HG03521 (cell line): ENCODE data around the gene NPEPL1.
"Not testable (repeated sequence)": the region's sequence is repeated elsewhere in the genome, so short reads cannot be mapped to it uniquely, and the experiment has no call there.

Experiments used
- ATAC-seq: cut with Tn5 transposase; IDR thresholded peaks from one replicate; pipeline ENCODE4 v1.9.1; 2021; ENCODE audit warnings: mild to moderate bottlenecking, moderate library complexity; ENCODE audit not compliant: unreplicated experiment

Gene NPEPL1

GRCh38 chr20:58692579-58693225, at the start of gene NPEPL1:
TSS of gene NPEPL1 (plus strand) at chr20:58692800. CDS start at chr20:58692901, 101 bp downstream.
- ATAC-seq: peak; percentile 89

- ATAC-seq: not testable (repeated sequence)
These were observed 49.7 kb upstream of the NPEPL1 start for GRCh38 chr20:58642896-58643295.

- no peak for ATAC-seq
These were observed 47.1 kb upstream of the NPEPL1 start for GRCh38 chr20:58645412-58645968.

GRCh38 chr20:58646257-58646656, 46.3 kb upstream of the NPEPL1 start:
- ATAC-seq: no peak

GRCh38 chr20:58646703-58647102, 45.9 kb upstream of the NPEPL1 start:
- ATAC-seq: no peak

GRCh38 chr20:58647162-58647795, 45.3 kb upstream of the NPEPL1 start:
- no peak for ATAC-seq

- no peak for ATAC-seq
These were observed 44.7 kb upstream of the NPEPL1 start for GRCh38 chr20:58647796-58648501.

- ATAC-seq: not testable (repeated sequence)
These were observed 44.1 kb upstream of the NPEPL1 start for GRCh38 chr20:58648502-58648825.

- ATAC-seq: no peak
These were observed 43.1 kb upstream of the NPEPL1 start for GRCh38 chr20:58649288-58650180.

GRCh38 chr20:58650181-58650775, 42.3 kb upstream of the NPEPL1 start:
- no peak for ATAC-seq

GRCh38 chr20:58650776-58651558, 41.6 kb upstream of the NPEPL1 start, which contains the start of gene STX16:
TSS of gene STX16 (plus strand) at chr20:58651283. CDS start at chr20:58652007, 724 bp downstream.
- ATAC-seq: peak; percentile 62

GRCh38 chr20:58651559-58651945, 41.0 kb upstream of the NPEPL1 start:
- ATAC-seq: no peak

GRCh38 chr20:58651946-58652605, 40.5 kb upstream of the NPEPL1 start:
- peak; percentile 41 for ATAC-seq

GRCh38 chr20:58652606-58653294, 39.9 kb upstream of the NPEPL1 start:
- no peak for ATAC-seq

- no peak for ATAC-seq
These were observed 38.3 kb upstream of the NPEPL1 start for GRCh38 chr20:58654337-58654736.

- no peak for ATAC-seq
These were observed 37.1 kb upstream of the NPEPL1 start for GRCh38 chr20:58655328-58656107.

GRCh38 chr20:58656831-58657230, 35.8 kb upstream of the NPEPL1 start:
- ATAC-seq: no peak

GRCh38 chr20:58657262-58657661, 35.3 kb upstream of the NPEPL1 start:
- ATAC-seq: no peak
